GM10266 (cell line): ENCODE results near the gene ANKDD1A.

Source experiments
- DNase-seq: peaks from one replicate; pipeline ENCODE4 v3.0.0; 2012; ENCODE audit errors: extremely low spot score
- TF ChIP-seq, protein P1 (sequence below): IDR thresholded peaks from 2 replicates; pipeline ENCODE4 v1.5.1; 2012; ENCODE audit warnings: mild to moderate bottlenecking, low read depth; ENCODE audit not compliant: control insufficient read depth, insufficient read depth; ENCODE audit errors: missing control alignments

Gene ANKDD1A

GRCh38 chr15:64869501-64869900 is 42.2 kb upstream of the ANKDD1A start:
- TF ChIP-seq, protein P1, sequence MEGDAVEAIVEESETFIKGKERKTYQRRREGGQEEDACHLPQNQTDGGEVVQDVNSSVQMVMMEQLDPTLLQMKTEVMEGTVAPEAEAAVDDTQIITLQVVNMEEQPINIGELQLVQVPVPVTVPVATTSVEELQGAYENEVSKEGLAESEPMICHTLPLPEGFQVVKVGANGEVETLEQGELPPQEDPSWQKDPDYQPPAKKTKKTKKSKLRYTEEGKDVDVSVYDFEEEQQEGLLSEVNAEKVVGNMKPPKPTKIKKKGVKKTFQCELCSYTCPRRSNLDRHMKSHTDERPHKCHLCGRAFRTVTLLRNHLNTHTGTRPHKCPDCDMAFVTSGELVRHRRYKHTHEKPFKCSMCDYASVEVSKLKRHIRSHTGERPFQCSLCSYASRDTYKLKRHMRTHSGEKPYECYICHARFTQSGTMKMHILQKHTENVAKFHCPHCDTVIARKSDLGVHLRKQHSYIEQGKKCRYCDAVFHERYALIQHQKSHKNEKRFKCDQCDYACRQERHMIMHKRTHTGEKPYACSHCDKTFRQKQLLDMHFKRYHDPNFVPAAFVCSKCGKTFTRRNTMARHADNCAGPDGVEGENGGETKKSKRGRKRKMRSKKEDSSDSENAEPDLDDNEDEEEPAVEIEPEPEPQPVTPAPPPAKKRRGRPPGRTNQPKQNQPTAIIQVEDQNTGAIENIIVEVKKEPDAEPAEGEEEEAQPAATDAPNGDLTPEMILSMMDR: no peak
- no peak for DNase-seq

GRCh38 chr15:64870353-64870752 is 41.3 kb upstream of the ANKDD1A start:
- TF ChIP-seq, protein P1: no peak

GRCh38 chr15:64875641-64876223 is 36.0 kb upstream of the ANKDD1A start:
- TF ChIP-seq, protein P1: no peak
- no peak for DNase-seq

More at GRCh38 chr15:64870353-64870752, 41.3 kb upstream of the ANKDD1A start:
- DNase-seq: no peak

- TF ChIP-seq, protein P1: no peak
- no peak for DNase-seq
These were observed 34.3 kb upstream of the ANKDD1A start for GRCh38 chr15:64877435-64877834.

DNA sequence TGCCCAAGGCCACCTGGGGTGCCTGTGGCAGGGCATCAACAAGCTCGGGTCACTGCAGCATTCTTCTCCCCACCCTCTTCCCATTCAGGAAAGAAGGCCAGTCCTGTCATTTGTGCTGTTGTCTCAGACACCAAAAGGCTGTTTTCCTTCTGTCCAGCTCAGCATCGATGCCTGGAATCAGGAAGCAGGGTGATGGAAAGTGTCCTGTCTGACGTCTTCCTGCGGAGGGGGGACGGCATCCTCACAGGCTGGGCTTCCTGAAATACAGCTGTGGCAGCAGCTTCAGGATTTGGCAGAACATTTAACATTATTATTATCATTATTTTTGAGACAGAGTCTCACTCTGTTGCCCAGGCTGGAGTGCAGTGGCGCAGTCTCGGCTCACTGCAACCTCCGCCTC is 33.0 kb upstream of the ANKDD1A start:
- no peak for DNase-seq
- TF ChIP-seq, protein P1: no peak

GRCh38 chr15:64883100-64883581 is 28.6 kb upstream of the ANKDD1A start:
- peak; percentile 75 for DNase-seq
- TF ChIP-seq, protein P1: no peak

DNA sequence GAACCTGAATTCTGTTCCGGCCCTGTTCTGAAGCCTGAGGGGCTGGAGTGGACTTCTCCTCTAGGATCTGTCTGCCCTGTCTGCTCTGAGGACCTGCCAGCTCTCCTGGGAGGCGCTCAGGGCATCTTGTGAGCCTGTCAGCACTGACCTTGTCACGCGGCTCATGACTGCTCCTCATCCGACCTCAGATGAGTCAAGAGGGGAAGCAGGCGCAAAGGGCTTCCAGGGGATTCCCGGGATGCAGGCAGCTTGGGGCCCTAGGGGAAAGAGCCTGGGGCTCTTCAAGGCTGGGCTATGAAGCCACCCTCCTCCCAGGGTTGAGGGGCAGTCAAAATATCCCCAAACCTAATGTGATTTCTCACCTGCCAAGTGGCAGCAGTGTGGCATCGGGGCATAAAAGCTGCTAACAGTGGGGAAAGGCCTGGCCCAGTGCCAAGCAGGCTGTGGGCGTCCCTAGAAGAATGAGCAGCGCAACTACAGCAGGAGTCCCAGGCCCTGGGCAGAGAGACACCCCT is 27.6 kb upstream of the ANKDD1A start:
- peak; percentile 57 for DNase-seq
- TF ChIP-seq, protein P1: no peak
